Sigmoid colon (tissue), 4 donors: ENCODE measurements around the gene TSPO.
"Not testable (repeated sequence)": the region's sequence is repeated elsewhere in the genome, so short reads cannot be mapped to it uniquely, and the experiment has no call there.

Source experiments
- POLR2A ChIP-seq, 2 donors: fragments of 450-650 bp; IDR thresholded peaks; one replicate each; pipeline ENCODE4 v1.6.1; 2016; ENCODE audit warnings: antibody characterized with exemption in 2 of 2, mild to moderate bottlenecking in 2 of 2, moderate library complexity in 2 of 2
- POLR2AphosphoS5 ChIP-seq, 4 donors: sonication (generic); formaldehyde crosslinking; IDR thresholded peaks; one replicate each; pipeline ENCODE4 v1.6.1; 2017; ENCODE audit warnings: antibody characterized with exemption in 4 of 4
- TF ChIP-seq, protein P1 (sequence below), 4 experiments: fragments of 450-650 bp in 3 of 4; fragments of 200-600 bp in 1 of 4; IDR thresholded peaks; one replicate each; pipeline ENCODE4 v1.5.1; 2016 to 2019; ENCODE audit warnings: antibody characterized with exemption in 4 of 4, mild to moderate bottlenecking in 3 of 4, moderate library complexity in 2 of 4

GRCh38 chr22:43146332-43146731 is 5.0 kb upstream of the TSPO start:
- TF ChIP-seq, protein P1, sequence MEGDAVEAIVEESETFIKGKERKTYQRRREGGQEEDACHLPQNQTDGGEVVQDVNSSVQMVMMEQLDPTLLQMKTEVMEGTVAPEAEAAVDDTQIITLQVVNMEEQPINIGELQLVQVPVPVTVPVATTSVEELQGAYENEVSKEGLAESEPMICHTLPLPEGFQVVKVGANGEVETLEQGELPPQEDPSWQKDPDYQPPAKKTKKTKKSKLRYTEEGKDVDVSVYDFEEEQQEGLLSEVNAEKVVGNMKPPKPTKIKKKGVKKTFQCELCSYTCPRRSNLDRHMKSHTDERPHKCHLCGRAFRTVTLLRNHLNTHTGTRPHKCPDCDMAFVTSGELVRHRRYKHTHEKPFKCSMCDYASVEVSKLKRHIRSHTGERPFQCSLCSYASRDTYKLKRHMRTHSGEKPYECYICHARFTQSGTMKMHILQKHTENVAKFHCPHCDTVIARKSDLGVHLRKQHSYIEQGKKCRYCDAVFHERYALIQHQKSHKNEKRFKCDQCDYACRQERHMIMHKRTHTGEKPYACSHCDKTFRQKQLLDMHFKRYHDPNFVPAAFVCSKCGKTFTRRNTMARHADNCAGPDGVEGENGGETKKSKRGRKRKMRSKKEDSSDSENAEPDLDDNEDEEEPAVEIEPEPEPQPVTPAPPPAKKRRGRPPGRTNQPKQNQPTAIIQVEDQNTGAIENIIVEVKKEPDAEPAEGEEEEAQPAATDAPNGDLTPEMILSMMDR (IDR thresholded peaks at IDR 0.05): not testable (repeated sequence)
- not testable (repeated sequence) for TF ChIP-seq POLR2A, POLR2AphosphoS5 (IDR thresholded peaks at IDR 0.05)
